ENCODE results near the gene DUSP10. TPM values are rescaled to one million over a fixed set of nuclear protein-coding genes. Genes with fewer than 3 reads are reported as not detected.

DUSP10 gene
- total RNA-seq, 1 experiment from 2014 or later, result 0.17 TPM

DNA sequence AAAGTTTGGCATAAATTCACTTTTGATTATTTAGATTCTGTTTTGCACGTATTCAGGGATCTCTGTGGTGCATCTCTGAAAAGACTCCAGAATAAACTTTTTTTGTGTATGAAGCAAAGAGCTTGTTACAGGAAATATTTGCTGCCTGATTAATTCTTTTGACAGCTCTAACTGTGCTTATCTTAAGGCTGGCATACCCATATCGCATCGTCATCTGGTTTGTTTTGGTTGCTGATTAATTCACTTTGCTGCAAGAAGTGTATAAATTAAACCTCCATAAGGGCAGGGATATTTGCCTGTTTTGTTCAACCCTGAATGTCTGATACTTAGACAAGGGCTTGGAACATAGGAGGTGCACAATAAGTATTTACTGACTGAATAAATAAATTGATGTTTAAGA, 17.5 kb upstream of the DUSP10 start:
- no peaks in the 10 kb centered on the region for H3K36me3 ChIP-seq (ENCODE audit: insufficient read depth, low read length, poor library complexity, severe bottlenecking)
- no peaks in the 10 kb centered on the region for H3K27me3 ChIP-seq (replicated peaks; ENCODE audit: insufficient read depth, low read depth, low read length, poor library complexity)
- no peaks in the 10 kb centered on the region for H3K4me1 ChIP-seq (ENCODE audit: insufficient read depth, low read length, poor library complexity, severe bottlenecking)
- ChIA-PET CTCF (no interaction called here), POLR2A (ENCODE audit: low non-redundant PET) (no interaction called here)
- no peak overlapping the region for H3K4me3 ChIP-seq (ENCODE audit: low read depth, low read length, poor library complexity, severe bottlenecking)
- no peak overlapping the region for H3K27ac ChIP-seq (ENCODE audit: low read depth, low read length, poor library complexity, severe bottlenecking)
- H3K9me3 ChIP-seq (ENCODE audit: low read depth, low read length, poor library complexity, severe bottlenecking), result no peaks in the 10 kb centered on the region
- no peak for TF ChIP-seq EZH2 (IDR thresholded peaks at IDR 0.05; ENCODE audit: borderline replicate concordance, low read depth, low read length, poor library complexity, severe bottlenecking)
- TF ChIP-seq, protein P1, sequence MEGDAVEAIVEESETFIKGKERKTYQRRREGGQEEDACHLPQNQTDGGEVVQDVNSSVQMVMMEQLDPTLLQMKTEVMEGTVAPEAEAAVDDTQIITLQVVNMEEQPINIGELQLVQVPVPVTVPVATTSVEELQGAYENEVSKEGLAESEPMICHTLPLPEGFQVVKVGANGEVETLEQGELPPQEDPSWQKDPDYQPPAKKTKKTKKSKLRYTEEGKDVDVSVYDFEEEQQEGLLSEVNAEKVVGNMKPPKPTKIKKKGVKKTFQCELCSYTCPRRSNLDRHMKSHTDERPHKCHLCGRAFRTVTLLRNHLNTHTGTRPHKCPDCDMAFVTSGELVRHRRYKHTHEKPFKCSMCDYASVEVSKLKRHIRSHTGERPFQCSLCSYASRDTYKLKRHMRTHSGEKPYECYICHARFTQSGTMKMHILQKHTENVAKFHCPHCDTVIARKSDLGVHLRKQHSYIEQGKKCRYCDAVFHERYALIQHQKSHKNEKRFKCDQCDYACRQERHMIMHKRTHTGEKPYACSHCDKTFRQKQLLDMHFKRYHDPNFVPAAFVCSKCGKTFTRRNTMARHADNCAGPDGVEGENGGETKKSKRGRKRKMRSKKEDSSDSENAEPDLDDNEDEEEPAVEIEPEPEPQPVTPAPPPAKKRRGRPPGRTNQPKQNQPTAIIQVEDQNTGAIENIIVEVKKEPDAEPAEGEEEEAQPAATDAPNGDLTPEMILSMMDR (conservative IDR thresholded peaks at IDR 0.05; ENCODE audit: low read depth, low read length), result no peak
- no peak for DNase-seq (ENCODE audit: low spot score)
- no TSS peak for BruUV-seq (replicated peaks)
- intact Hi-C loops (cut with micrococcal nuclease; ENCODE audit: unreplicated experiment), result no loop called here

DNA sequence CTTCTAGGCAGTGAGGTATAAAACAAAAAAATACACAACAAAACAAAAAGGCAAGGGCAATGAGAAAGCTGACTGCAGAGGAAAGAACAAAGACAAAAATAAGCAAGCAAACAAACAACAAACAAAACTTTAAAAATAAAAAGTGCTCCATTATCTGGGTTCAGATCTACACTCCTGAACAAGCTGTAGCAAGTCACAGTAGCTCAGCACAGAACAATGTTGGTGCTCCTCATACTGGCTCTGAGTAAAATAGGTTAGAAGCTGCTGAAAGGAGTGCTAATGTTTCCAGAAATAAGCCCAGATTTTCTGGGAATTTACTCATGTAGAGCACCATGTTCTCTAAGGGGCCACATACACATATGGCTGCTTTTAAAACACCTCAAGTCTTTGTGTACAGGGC, 16.6 kb upstream of the DUSP10 start:
- ChIA-PET CTCF (no interaction called here), POLR2A (ENCODE audit: low non-redundant PET) (no interaction called here)
- intact Hi-C loops (cut with micrococcal nuclease; ENCODE audit: unreplicated experiment), result no loop called here
- H3K9me3 ChIP-seq (ENCODE audit: low read depth, low read length, poor library complexity, severe bottlenecking), result no peaks in the 10 kb centered on the region
- no peaks in the 10 kb centered on the region for H3K36me3 ChIP-seq (ENCODE audit: insufficient read depth, low read length, poor library complexity, severe bottlenecking)
- H3K27me3 ChIP-seq (replicated peaks; ENCODE audit: insufficient read depth, low read depth, low read length, poor library complexity), result no peaks in the 10 kb centered on the region
- H3K4me3 ChIP-seq (ENCODE audit: low read depth, low read length, poor library complexity, severe bottlenecking), result no peak overlapping the region
- no peak overlapping the region for H3K27ac ChIP-seq (ENCODE audit: low read depth, low read length, poor library complexity, severe bottlenecking)
- H3K4me1 ChIP-seq (ENCODE audit: insufficient read depth, low read length, poor library complexity, severe bottlenecking), result no peaks in the 10 kb centered on the region
- no TSS peak for BruUV-seq (replicated peaks)
- no peak for TF ChIP-seq EZH2 (IDR thresholded peaks at IDR 0.05; ENCODE audit: borderline replicate concordance, low read depth, low read length, poor library complexity, severe bottlenecking)
- TF ChIP-seq, protein P1 (conservative IDR thresholded peaks at IDR 0.05; ENCODE audit: low read depth, low read length), result no peak
- DNase-seq (ENCODE audit: low spot score), result no peak

DNA sequence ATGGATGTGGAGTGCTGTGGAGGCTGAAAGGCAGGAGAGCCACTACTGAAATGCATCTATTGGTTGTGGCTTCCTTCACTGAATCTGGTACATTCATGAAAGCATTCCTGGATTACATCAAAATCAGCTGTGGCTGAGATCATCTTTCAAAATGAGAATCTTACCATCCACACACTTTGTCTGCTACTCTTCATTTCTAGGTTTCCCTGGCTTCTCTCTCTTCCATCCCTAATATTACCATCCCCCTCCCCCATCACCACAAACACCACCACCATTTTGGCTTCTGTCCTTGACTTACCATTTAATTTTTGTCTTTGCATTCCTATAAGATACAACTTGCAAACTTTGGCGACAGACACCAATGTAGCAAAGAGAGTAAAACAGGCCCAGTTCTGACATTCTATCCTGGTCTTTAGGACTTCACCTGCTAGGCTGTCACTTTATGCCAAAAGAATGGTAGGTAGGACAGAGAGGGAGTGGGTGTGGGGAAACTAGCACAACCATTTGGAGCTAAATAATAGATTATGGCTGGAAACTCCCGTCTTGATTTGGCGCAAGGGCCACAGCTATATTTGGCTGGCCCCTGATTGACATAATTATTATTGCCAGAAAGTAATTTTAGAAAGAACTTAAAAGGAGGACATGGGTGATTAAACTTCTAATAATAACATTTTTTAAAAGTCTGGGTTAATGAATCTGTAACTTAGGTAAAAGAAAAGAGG, 15.1 kb upstream of the DUSP10 start:
- intact Hi-C loops (cut with micrococcal nuclease; ENCODE audit: unreplicated experiment), result no loop called here
- CTCF ChIA-PET, result no interaction called here

More for the DNA sequence above, 15.1 kb upstream of the DUSP10 start:
- POLR2A ChIA-PET (ENCODE audit: low non-redundant PET), result no interaction called here
- Histone ChIP-seq H3K4me1 (ENCODE audit: insufficient read depth, low read length, poor library complexity, severe bottlenecking) (no peaks in the 10 kb centered on the region), H3K36me3 (ENCODE audit: insufficient read depth, low read length, poor library complexity, severe bottlenecking) (no peaks in the 10 kb centered on the region), H3K27ac (ENCODE audit: low read depth, low read length, poor library complexity, severe bottlenecking) (no peak overlapping the region), H3K27me3 (replicated peaks; ENCODE audit: insufficient read depth, low read depth, low read length, poor library complexity) (no peaks in the 10 kb centered on the region), H3K9me3 (ENCODE audit: low read depth, low read length, poor library complexity, severe bottlenecking) (no peaks in the 10 kb centered on the region), H3K4me3 (ENCODE audit: low read depth, low read length, poor library complexity, severe bottlenecking) (no peak overlapping the region)
- BruUV-seq (replicated peaks), result no TSS peak
- no peak for DNase-seq (ENCODE audit: low spot score)
- TF ChIP-seq, protein P1 (conservative IDR thresholded peaks at IDR 0.05; ENCODE audit: low read depth, low read length), result no peak
- no peak for TF ChIP-seq EZH2 (IDR thresholded peaks at IDR 0.05; ENCODE audit: borderline replicate concordance, low read depth, low read length, poor library complexity, severe bottlenecking)

Measured in A673 (cell line).